NOMO-1 treated with dmso at 0.1 percent for 144 hours (cell line): ENCODE measurements around the gene UBE2I.

Experiments used
- DNase-seq: peaks from one replicate; lab custom pipeline; 2025; ENCODE audit not compliant: unreplicated experiment; lab: John Stamatoyannopoulos, UW

The UBE2I gene

DNA sequence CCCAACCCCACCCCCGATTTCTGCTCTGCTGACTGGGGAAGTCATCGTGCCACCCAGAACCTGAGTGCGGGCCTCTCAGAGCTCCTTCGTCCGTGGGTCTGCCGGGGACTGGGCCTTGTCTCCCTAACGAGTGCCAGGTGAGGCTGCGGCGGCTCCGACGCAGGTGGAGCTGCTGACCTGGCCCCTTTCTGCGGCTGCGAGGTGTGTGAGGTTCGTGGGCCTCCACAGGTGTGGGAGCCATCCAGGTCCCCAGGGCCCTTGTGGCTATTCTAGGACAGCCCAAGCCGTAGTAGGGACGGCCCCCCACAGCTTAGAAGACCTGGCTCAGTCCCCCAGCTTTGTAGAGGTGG is 3.0 kb downstream of the UBE2I start:
- no peak for DNase-seq

GRCh38 chr16:1312903-1313302 is 3.5 kb downstream of the UBE2I start:
- no peak for DNase-seq

GRCh38 chr16:1313721-1314369 is 4.4 kb downstream of the UBE2I start:
- DNase-seq: no peak

- DNase-seq: no peak
Measured at GRCh38 chr16:1314399-1315068, 5.1 kb downstream of the UBE2I start.

DNA sequence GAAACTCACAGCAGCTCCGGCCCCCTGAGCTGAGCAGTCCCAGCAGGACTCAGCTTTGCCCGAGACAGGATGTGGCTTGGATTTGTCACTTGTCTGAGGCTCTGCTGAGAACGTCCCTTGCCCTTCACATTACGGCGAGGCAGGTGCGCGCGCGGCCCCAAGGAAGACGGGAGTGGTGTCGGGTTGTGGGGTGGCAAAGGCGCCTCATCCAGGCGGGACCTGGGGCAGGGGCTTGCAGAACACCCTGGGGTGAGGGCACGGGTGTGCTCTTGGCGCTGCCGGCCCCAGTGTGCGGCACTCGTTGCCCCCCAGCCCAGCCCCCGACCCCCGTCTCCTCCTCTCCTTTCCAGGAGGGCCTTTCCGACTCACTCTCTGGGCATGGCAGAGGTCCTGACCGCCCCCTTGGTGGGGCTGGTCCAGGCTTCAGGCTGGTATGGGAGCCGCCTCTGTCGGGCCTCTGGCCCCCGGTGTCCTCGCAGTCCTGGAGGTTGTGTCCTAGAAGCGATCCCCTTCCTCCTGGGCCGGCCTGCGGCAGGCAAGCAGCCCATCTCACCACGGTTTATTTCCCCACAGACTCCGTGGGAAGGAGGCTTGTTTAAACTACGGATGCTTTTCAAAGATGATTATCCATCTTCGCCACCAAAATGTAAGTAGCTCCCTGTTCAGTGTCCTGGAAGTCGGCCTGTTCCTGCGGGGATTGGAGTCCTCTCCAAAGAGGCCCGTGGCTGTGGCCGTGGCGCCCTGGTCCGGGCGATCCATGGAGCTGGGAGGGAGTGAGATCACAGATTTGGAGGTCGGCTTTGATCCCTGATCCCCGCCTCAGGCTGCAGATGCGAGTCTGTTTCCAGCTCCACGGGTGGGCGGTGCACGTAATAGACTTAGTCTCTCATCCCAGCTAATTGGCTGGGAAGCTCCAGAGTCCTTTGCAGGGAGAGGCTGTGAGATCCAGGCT is 5.9 kb downstream of the UBE2I start:
- DNase-seq: no peak

GRCh38 chr16:1316033-1316405 is 6.6 kb downstream of the UBE2I start:
- DNase-seq: no peak

- no peak for DNase-seq
Measured at GRCh38 chr16:1317479-1318267, 8.2 kb downstream of the UBE2I start.

- no peak for DNase-seq
Measured at GRCh38 chr16:1318268-1318545, 8.8 kb downstream of the UBE2I start.

DNA sequence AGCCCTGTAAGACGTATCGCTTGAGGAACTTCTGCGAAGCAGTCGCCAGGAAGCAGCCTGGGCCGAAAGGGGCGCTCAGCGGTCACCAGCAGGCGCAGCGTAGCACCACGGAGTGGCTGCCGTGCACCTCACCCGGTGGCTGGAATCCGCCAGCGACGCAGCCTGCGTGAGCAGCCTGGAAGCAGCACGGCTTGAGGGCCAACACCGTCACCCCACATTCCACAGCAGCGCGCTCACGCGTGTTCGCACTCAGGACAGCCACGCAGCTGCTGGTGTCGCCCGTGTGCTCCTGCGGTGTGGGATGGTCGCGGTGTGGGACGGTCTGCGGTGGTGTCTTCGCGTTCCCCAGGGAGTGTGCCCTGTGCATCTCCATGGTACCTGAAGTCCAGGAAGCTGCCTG is 9.6 kb downstream of the UBE2I start:
- no peak for DNase-seq

DNA sequence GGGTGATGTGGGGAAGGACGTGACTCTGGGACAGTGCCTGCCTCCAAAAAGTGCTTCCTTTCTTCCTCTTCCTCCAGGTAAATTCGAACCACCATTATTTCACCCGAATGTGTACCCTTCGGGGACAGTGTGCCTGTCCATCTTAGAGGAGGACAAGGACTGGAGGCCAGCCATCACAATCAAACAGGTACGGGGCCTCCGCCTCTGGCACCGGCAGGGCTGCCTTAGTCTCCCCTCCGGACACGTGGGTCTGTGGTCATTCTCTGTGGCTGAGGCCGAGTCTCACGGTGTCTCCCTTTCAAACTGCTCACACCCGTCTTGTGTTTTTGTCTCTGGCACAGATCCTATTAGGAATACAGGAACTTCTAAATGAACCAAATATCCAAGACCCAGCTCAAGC is 10.7 kb downstream of the UBE2I start:
- no peak for DNase-seq

DNA sequence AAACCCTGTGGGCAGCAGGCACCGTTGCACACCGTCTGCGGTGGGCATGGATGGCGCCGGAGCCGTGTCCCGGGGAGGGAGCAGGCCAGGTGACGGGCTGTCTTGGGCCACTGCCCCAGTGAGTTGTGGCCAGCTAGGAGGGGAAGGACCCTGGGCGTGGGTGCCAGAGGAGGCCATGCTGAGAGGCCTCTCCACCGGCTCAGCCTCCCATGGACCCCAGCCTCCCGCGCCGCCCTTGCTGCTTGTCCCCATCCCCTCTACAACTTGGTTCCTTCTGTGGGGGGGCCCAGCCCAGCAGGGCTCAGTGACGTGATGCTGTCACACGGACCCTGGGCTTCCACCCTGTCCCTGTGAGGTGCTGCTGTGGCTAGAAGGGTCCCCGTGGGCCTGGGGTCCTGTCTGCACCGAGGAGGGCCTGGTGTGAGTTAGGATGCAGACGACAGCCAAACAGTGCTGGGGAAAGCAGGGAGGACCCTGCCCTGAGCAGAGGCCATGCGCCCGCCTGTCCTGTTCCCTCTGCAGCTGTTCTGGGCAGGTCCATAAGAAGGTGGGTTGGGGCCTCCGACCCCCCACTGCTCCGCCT is 11.3 kb downstream of the UBE2I start:
- DNase-seq: no peak

DNA sequence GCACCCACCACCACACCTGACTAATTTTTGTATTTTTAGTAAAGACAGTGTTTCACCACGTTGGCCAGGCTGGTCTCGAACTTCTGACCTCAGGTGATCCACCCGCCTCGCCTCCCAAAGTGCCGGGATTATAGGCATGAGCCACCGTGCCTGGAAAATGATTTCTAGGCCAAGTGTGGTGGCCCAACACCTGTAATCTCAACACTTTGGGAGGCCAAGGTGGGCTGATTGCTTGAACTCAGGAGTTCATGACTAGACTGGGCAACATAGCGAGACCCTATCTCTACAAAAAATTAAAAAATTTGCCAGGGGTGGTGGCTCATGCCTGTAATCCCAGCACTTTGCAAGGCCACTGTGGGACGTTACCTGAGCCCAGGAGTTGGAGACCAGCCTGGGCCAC is 13.0 kb downstream of the UBE2I start:
- no peak for DNase-seq

DNA sequence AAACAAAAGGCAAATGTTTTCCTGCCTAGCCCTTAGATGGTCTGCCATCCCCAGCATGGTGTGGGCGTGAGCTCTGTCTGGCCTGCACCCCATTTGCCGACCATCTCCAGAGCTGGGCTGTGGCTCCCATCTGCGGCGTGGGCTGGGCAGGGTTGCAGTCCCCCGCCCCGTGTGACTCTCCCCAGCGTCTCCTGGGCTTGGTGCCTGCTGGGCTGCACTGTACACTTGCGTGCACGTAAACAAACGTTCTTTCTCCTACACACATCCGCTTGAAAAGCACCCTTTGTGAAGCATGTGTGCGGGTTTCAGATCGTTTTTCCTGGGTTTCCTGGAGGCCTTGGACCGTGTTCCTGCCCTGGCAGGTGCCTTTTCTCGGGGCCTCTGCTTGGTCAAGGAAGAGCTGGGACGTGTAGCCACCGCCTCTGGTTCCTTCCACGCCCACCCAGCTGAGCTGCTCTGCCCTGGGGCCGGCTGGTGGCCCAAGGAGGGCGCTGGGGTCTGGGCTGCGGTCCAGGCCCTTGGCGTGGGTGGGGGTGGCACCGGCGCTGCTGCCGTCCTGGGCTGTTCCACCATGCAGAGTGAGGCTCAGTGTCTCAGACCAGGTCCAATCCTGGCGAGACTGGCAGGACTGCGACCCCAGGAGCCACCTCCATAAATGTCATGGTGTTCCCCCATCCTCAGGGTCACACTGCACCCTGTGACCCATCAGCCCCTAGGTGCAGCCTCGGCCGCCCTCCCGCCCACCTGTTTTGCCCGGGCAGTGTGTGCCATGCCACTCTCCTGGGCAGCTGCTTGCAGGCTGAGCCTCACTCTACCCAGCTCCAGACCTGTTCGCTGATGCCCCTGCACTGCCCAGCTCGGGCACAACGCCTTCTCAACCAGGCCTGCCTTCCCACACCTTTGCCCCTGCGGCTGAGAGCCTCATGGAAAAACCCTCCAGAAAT is 14.1 kb downstream of the UBE2I start:
- DNase-seq: no peak

GRCh38 chr16:1324286-1324826 is 14.9 kb downstream of the UBE2I start:
- no peak for DNase-seq

GRCh38 chr16:1325261-1325660 is 15.8 kb downstream of the UBE2I start:
- no peak for DNase-seq

DNA sequence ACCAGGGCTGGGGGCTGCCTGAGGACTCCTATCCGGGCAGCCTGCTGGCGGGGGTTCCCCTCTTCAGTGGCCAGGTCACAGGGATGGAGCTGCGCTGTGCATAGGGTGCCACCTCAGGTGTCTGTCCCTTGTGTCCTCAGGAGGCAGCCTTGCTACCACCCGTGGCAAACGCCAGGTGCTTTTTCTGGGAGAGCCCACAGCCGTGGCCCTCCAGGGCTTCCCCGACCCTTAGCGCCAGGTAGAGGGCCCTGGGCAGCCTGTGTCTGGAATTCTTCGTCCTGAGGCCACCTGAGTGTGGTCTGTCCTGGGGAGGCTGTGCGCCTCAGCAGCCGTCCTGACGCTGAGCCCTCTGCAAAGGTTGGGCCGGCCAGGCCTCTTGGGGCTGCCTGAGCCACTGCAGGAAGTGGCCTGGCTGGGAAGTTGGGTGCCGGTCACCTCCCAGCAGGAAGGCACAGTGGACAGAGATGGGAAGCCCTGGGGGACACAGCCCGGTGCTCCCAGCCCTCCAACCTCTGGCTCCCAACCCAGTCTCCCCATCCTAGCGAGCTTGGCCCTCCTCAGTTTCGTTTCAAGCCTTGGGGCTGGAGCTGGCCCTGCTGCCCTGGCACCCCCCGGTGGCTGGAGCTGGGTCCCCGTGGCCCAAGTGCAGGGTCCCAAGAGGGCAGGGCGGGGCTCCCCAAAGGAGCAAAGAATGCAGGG is 16.4 kb downstream of the UBE2I start:
- no peak for DNase-seq

- DNase-seq: no peak
Measured at GRCh38 chr16:1326391-1326790, 17.0 kb downstream of the UBE2I start.

- no peak for DNase-seq
Measured at GRCh38 chr16:1326946-1327618, 17.6 kb downstream of the UBE2I start.

DNA sequence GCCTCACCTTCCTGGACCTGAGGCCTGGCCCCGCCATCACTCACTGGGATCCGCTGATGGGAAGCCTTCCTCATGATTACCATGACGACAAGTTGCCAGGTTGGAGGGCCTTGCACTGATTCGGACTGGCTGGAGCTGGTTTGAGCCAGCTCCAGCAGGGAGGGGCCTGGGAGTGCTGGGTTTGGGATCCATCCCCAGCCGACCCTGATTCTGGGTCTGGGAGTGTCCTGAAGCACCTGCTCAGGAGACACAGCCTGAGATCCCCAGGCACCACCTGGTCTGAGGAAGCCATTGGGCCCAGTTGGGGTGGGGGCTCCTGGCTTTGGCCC is 18.1 kb downstream of the UBE2I start:
- no peak for DNase-seq
